Natural killer cell treated with Interleukin-12 subunit alpha and Interleukin-12 subunit beta and Interleukin-15 and Interleukin-18, amount 100 ng/mL, for 72 hours (primary cell): ENCODE results near the gene TIAM2. TPM values are rescaled to one million over a fixed set of nuclear protein-coding genes. Genes with fewer than 3 reads are reported as not detected.
A peak's percentile ranks its signal among the peaks of the same experiment; 100 is the strongest.
"Not testable (repeated sequence)": the region's sequence is repeated elsewhere in the genome, so short reads cannot be mapped to it uniquely, and the experiment has no call there.

ENCODE experiments used
- ATAC-seq, 2 donors: fragments of 150-1000 bp; cut with Tn5 transposase in 1 of 2; sonication (Bioruptor Pico), chemical (Tn5 transposase) in 1 of 2; 2 replicates each; pipeline ENCODE4 v1.10.0; 2021
- DNase-seq: peaks from one replicate; pipeline ENCODE4 v3.0.0; 2022; ENCODE audit warnings: low spot score
- H3K27ac Mint-ChIP-seq, 2 donors: 1 replicate in 1 of 2; 2 replicates in 1 of 2; pipeline ENCODE4 v1.8.0; 2022; ENCODE audit warnings: mixed read lengths in 2 of 2, mild to moderate bottlenecking in 1 of 2, moderate library complexity in 1 of 2
- H3K27me3 Mint-ChIP-seq, 2 donors: 1 replicate in 1 of 2; 2 replicates in 1 of 2; pipeline ENCODE4 v1.8.0; 2022; ENCODE audit warnings: mixed read lengths in 2 of 2
- H3K36me3 Mint-ChIP-seq: one replicate; pipeline ENCODE4 v1.8.0; 2022; ENCODE audit warnings: mixed read lengths
- H3K4me1 Mint-ChIP-seq, 2 donors: 1 replicate in 1 of 2; 2 replicates in 1 of 2; pipeline ENCODE4 v1.8.0; 2022; ENCODE audit warnings: low read depth in 2 of 2, mixed read lengths in 2 of 2, mild to moderate bottlenecking in 1 of 2
- H3K4me3 Mint-ChIP-seq: one replicate; pipeline ENCODE4 v1.8.0; 2022; ENCODE audit warnings: mixed read lengths
- H3K9me3 Mint-ChIP-seq: 2 replicates; pipeline ENCODE4 v1.8.0; 2022; ENCODE audit warnings: mixed read lengths
- total RNA-seq, 2 donors: library from RNA; stranded (reverse); gene quantifications; one replicate each; pipeline ENCODE4 v1.2.3, GENCODE V29; 2022

TIAM2 gene
- total RNA-seq, 2 donors from 2014 or later = 19.6 to 64.3 TPM

GRCh38 chr6:155177363-155177961 lies 182.3 kb downstream of the TIAM2 start:
- DNase-seq (no peak), ATAC-seq (no peak)
- H3K27me3 Mint-ChIP-seq = no peaks in the 10 kb centered on the region
- peaks cover 23% of the 10 kb centered on the region for H3K36me3 Mint-ChIP-seq
- no peaks in the 10 kb centered on the region for H3K9me3 Mint-ChIP-seq
- H3K4me3 Mint-ChIP-seq = no peak overlapping the region
- peaks cover 18 to 29% of the 10 kb centered on the region in 2 donors for H3K4me1 Mint-ChIP-seq
- H3K27ac Mint-ChIP-seq = no peak overlapping the region

GRCh38 chr6:155181498-155181897 lies 186.4 kb downstream of the TIAM2 start:
- peak overlapping the region; percentile 1 for H3K4me3 Mint-ChIP-seq
- H3K27ac Mint-ChIP-seq = peak overlapping the region in 1 of 2 donors; percentile 1
- H3K36me3 Mint-ChIP-seq = peaks cover 10% of the 10 kb centered on the region
- peaks cover 4 to 15% of the 10 kb centered on the region in 2 donors for H3K4me1 Mint-ChIP-seq
- peaks cover 0 to 2% of the 10 kb centered on the region in 2 donors for H3K27me3 Mint-ChIP-seq
- no peak for DNase-seq
- H3K9me3 Mint-ChIP-seq = no peaks in the 10 kb centered on the region
- peak; percentile 32 to 36 for ATAC-seq

GRCh38 chr6:155182103-155182502 lies 187.0 kb downstream of the TIAM2 start:
- peaks cover 10% of the 10 kb centered on the region for H3K36me3 Mint-ChIP-seq
- no peak overlapping the region for H3K4me3 Mint-ChIP-seq
- H3K27me3 Mint-ChIP-seq = peaks cover 0 to 2% of the 10 kb centered on the region in 2 donors
- peaks cover 4 to 15% of the 10 kb centered on the region in 2 donors for H3K4me1 Mint-ChIP-seq
- no peaks in the 10 kb centered on the region for H3K9me3 Mint-ChIP-seq
- ATAC-seq (no peak), DNase-seq (no peak)
- H3K27ac Mint-ChIP-seq = peak overlapping the region in 1 of 2 donors; percentile 1

- H3K36me3 Mint-ChIP-seq = peaks cover 10% of the 10 kb centered on the region
- peaks cover 4 to 17% of the 10 kb centered on the region in 2 donors for H3K4me1 Mint-ChIP-seq
- no peak overlapping the region for H3K27ac Mint-ChIP-seq
- DNase-seq (no peak), ATAC-seq (no peak)
- no peaks in the 10 kb centered on the region for H3K9me3 Mint-ChIP-seq
- H3K4me3 Mint-ChIP-seq = no peak overlapping the region
- peaks cover 0 to 2% of the 10 kb centered on the region in 2 donors for H3K27me3 Mint-ChIP-seq
These were observed 188.0 kb downstream of the TIAM2 start for GRCh38 chr6:155183095-155183494.

GRCh38 chr6:155185041-155185440 lies 189.9 kb downstream of the TIAM2 start:
- H3K36me3 Mint-ChIP-seq = peaks cover 15% of the 10 kb centered on the region
- not testable (repeated sequence) for ATAC-seq
- H3K4me1 Mint-ChIP-seq = peaks cover 4 to 36% of the 10 kb centered on the region in 2 donors

GRCh38 chr6:155185544-155185943 lies 190.4 kb downstream of the TIAM2 start:
- no peak overlapping the region for H3K4me3 Mint-ChIP-seq
- ATAC-seq = no peak
- peaks cover 4 to 37% of the 10 kb centered on the region in 2 donors for H3K4me1 Mint-ChIP-seq
- DNase-seq = no peak
- H3K9me3 Mint-ChIP-seq = no peaks in the 10 kb centered on the region
- H3K36me3 Mint-ChIP-seq = peaks cover 15% of the 10 kb centered on the region
- H3K27ac Mint-ChIP-seq = no peak overlapping the region
- peaks cover 0 to 2% of the 10 kb centered on the region in 2 donors for H3K27me3 Mint-ChIP-seq

More at GRCh38 chr6:155185041-155185440, 189.9 kb downstream of the TIAM2 start:
- not testable (repeated sequence) for H3K9me3 Mint-ChIP-seq, DNase-seq, H3K27ac Mint-ChIP-seq, H3K27me3 Mint-ChIP-seq, H3K4me3 Mint-ChIP-seq

GRCh38 chr6:155186052-155186658 lies 191.0 kb downstream of the TIAM2 start:
- peaks cover 15% of the 10 kb centered on the region for H3K36me3 Mint-ChIP-seq
- H3K4me1 Mint-ChIP-seq = peaks cover 4 to 37% of the 10 kb centered on the region in 2 donors
- H3K4me3 Mint-ChIP-seq = no peak overlapping the region
- H3K27ac Mint-ChIP-seq = no peak overlapping the region
- DNase-seq (no peak), ATAC-seq (peak; percentile 59 to 70)
- H3K27me3 Mint-ChIP-seq = peaks cover 0 to 2% of the 10 kb centered on the region in 2 donors
- H3K9me3 Mint-ChIP-seq = no peaks in the 10 kb centered on the region

- peaks cover 10% of the 10 kb centered on the region for H3K36me3 Mint-ChIP-seq
- no peak overlapping the region for H3K4me3 Mint-ChIP-seq
- DNase-seq (no peak), ATAC-seq (no peak)
- H3K27me3 Mint-ChIP-seq = peaks cover 0 to 7% of the 10 kb centered on the region in 2 donors
- no peak overlapping the region for H3K27ac Mint-ChIP-seq
- peaks cover 0 to 31% of the 10 kb centered on the region in 2 donors for H3K4me1 Mint-ChIP-seq
- H3K9me3 Mint-ChIP-seq = no peaks in the 10 kb centered on the region
These were observed 192.0 kb downstream of the TIAM2 start for GRCh38 chr6:155187106-155187505.

GRCh38 chr6:155187994-155188706 lies 193.0 kb downstream of the TIAM2 start:
- no peaks in the 10 kb centered on the region for H3K9me3 Mint-ChIP-seq
- peaks cover 0 to 7% of the 10 kb centered on the region in 2 donors for H3K27me3 Mint-ChIP-seq
- H3K27ac Mint-ChIP-seq = no peak overlapping the region
- no peak overlapping the region for H3K4me3 Mint-ChIP-seq
- H3K4me1 Mint-ChIP-seq = peaks cover 0 to 31% of the 10 kb centered on the region in 2 donors
- ATAC-seq (no peak), DNase-seq (no peak)
- peaks cover 6% of the 10 kb centered on the region for H3K36me3 Mint-ChIP-seq

GRCh38 chr6:155188707-155189496 lies 193.8 kb downstream of the TIAM2 start:
- H3K4me3 Mint-ChIP-seq = peak overlapping the region; percentile 17
- H3K27me3 Mint-ChIP-seq = peaks cover 0 to 9% of the 10 kb centered on the region in 2 donors
- DNase-seq (no peak), ATAC-seq (peak in 1 of 2 donors; percentile 57)
- H3K36me3 Mint-ChIP-seq = peaks cover 6% of the 10 kb centered on the region
- H3K9me3 Mint-ChIP-seq = no peaks in the 10 kb centered on the region
- peak overlapping the region in 1 of 2 donors; percentile 13 for H3K27ac Mint-ChIP-seq
- H3K4me1 Mint-ChIP-seq = peaks cover 0 to 31% of the 10 kb centered on the region in 2 donors

- Mint-ChIP-seq H3K27ac (no peak overlapping the region), H3K9me3 (no peaks in the 10 kb centered on the region), H3K4me3 (no peak overlapping the region), H3K27me3 (peaks cover 0 to 14% of the 10 kb centered on the region in 2 donors), H3K4me1 (peaks cover 0 to 30% of the 10 kb centered on the region in 2 donors), H3K36me3 (peaks cover 8% of the 10 kb centered on the region)
- ATAC-seq = no peak
- no peak for DNase-seq
These were observed 195.6 kb downstream of the TIAM2 start for GRCh38 chr6:155190677-155191076.

GRCh38 chr6:155193526-155193925 lies 198.4 kb downstream of the TIAM2 start:
- DNase-seq = no peak
- no peak for ATAC-seq
- Mint-ChIP-seq H3K4me3 (no peak overlapping the region), H3K9me3 (no peaks in the 10 kb centered on the region), H3K4me1 (peaks cover 0 to 16% of the 10 kb centered on the region in 2 donors), H3K27ac (no peak overlapping the region), H3K36me3 (peaks cover 12% of the 10 kb centered on the region), H3K27me3 (peaks cover 0 to 17% of the 10 kb centered on the region in 2 donors)

GRCh38 chr6:155194399-155194798 lies 199.3 kb downstream of the TIAM2 start:
- peaks cover 10% of the 10 kb centered on the region for H3K36me3 Mint-ChIP-seq
- no peak overlapping the region for H3K27ac Mint-ChIP-seq
- DNase-seq (no peak), ATAC-seq (no peak)
- peaks cover 0 to 7% of the 10 kb centered on the region in 2 donors for H3K4me1 Mint-ChIP-seq
- no peak overlapping the region for H3K4me3 Mint-ChIP-seq
- no peaks in the 10 kb centered on the region for H3K9me3 Mint-ChIP-seq
- H3K27me3 Mint-ChIP-seq = peaks cover 0 to 17% of the 10 kb centered on the region in 2 donors
